Myometrial cell (primary cell): ENCODE data around the gene RPGRIP1. TPM values are rescaled to one million over a fixed set of nuclear protein-coding genes. Genes with fewer than 3 reads are reported as not detected.

Source experiments
- total RNA-seq: library from RNA; depleted of rRNA; stranded (reverse); fragments of >200 nt; gene quantifications from 2 replicates; pipeline ENCODE4 v1.2.3, GENCODE V29; 2015

Gene RPGRIP1
- not detected in 2 replicates for total RNA-seq

DNA sequence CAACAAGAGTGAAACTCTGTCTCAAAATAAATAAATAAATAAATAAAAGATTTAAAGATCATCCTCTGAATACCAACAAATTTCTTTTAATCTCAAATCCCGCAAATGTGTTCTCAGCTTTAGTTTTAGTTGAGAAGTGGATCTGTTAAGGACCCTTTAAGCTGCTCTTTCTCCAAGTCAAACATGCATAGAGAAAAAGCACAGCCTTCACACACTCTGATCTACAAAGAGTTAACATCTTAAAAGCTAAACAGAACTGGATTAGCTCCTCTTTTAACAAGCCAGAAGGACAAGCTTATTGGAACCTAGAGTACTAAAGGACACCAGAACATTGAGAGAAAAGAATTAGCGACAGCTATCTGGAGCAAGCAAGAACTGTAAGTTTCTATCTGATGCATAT lies at the start of gene RPGRIP1:
RPGRIP1 (plus strand) TSS at position 301 of the 400 bp plus-strand sequence. CDS start 7,894 bp downstream, outside the sequence.

DNA sequence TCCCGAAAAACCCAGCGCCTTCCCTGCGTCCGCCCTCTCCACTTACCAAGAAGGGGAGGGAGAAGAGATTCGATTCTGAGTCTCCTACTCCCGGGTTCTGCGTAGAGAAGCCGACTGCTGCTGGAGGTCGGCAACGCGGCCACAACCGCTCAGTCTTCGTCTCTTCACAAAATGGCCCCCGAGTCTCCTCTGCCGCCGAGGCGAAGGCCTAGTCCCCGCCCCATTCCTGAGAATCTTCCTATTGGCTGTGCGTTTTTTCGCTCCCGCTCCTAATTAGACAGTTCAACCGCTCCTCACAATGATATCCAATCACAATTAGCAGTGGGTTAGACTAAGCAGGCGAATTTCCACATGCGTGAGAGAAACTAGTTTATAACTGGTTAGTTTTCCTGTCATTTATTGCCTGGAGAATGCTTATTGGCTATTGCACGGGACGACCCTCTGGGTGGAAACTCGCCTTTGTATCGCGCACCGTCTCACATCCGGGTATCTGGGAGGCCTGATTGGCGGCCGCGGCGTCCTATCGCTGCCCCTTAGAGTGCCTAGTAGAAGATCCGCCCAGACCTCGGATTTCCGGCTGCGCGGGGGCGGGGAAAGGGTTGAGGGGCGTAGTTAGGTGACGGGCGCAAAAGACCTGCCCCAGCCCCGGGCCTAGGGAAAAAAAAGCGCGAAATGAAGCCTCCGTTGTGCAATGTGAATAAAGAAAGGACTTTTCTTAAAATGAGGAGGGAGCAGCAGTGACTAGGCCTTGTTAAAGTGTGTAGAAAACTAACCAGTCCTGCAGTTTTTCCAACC lies 10.4 kb upstream of the RPGRIP1 start, which contains the start of gene HNRNPC:
HNRNPC (minus strand) TSS at position 191 of the 795 bp plus-strand sequence. CDS start 35,249 bp downstream, outside the sequence.

Other genes starting within 250 kb of the RPGRIP1 start
- not detected in 2 replicates for gene TPPP2, start 249.9 kb upstream of the RPGRIP1 start, total RNA-seq
- not detected in 2 replicates for gene RNASE13, start 245.3 kb upstream of the RPGRIP1 start, total RNA-seq
- not detected in 2 replicates for gene RNASE7, start 237.7 kb upstream of the RPGRIP1 start, total RNA-seq
- gene RNASE8, start 222.3 kb upstream of the RPGRIP1 start, total RNA-seq, result not detected in 2 replicates
- 20.9 and 30.8 TPM in 2 replicates for gene ARHGEF40, start 209.8 kb upstream of the RPGRIP1 start, total RNA-seq
- 0.29 and 1.1 TPM in 2 replicates for gene ZNF219, start 181.4 kb upstream of the RPGRIP1 start, total RNA-seq
- not detected in 2 replicates for gene TMEM253, start 179.0 kb upstream of the RPGRIP1 start, total RNA-seq
- not detected in 2 replicates for gene OR5AU1, start 124.0 kb upstream of the RPGRIP1 start, total RNA-seq
- gene HNRNPC, start 10.6 kb upstream of the RPGRIP1 start, total RNA-seq, result 976 and 1,073 TPM in 2 replicates
- gene SUPT16H, start 103.9 kb downstream of the RPGRIP1 start, total RNA-seq, result 55.6 and 62.3 TPM in 2 replicates
- 34.0 and 38.8 TPM in 2 replicates for gene CHD8, start 176.0 kb downstream of the RPGRIP1 start, total RNA-seq
- gene RAB2B, start 196.9 kb downstream of the RPGRIP1 start, total RNA-seq, result 21.4 and 39.2 TPM in 2 replicates
- 18.7 and 29.4 TPM in 2 replicates for gene TOX4, start 197.1 kb downstream of the RPGRIP1 start, total RNA-seq
- gene METTL3, start 231.3 kb downstream of the RPGRIP1 start, total RNA-seq, result 49.4 and 51.6 TPM in 2 replicates
- 7.2 and 8.7 TPM in 2 replicates for gene SALL2, start 246.3 kb downstream of the RPGRIP1 start, total RNA-seq